ENCODE results near the gene SOX6.
"Not testable (repeated sequence)": the region's sequence is repeated elsewhere in the genome, so short reads cannot be mapped to it uniquely, and the experiment has no call there.

The SOX6 gene

GRCh38 chr11:16380941-16381568, 24.7 kb upstream of the SOX6 start:
- Histone ChIP-seq H3K9me3 (ENCODE audit: control insufficient read depth, insufficient read depth, low read length) (no peaks in the 10 kb centered on the region), H3K4me2 (ENCODE audit: low read length) (no peak overlapping the region), H3K36me3 (ENCODE audit: control insufficient read depth, low read length) (no peaks in the 10 kb centered on the region), H3K27ac (ENCODE audit: low read depth, low read length) (no peak overlapping the region), H3K79me2 (ENCODE audit: control insufficient read depth, low read length) (no peaks in the 10 kb centered on the region), H3K27me3 (ENCODE audit: control insufficient read depth, low read length) (no peaks in the 10 kb centered on the region), H3F3A (ENCODE audit: control insufficient read depth, insufficient read depth) (no peaks in the 10 kb centered on the region), H3K4me3 (ENCODE audit: low read length) (no peak overlapping the region), H3K9me2 (replicated peaks; ENCODE audit: control insufficient read depth, low read length) (no peaks in the 10 kb centered on the region), H3K4me1 (ENCODE audit: control insufficient read depth, low read length) (no peaks in the 10 kb centered on the region), H4K20me1 (ENCODE audit: control insufficient read depth, insufficient read depth, low read depth, low read length) (no peaks in the 10 kb centered on the region)
- no peak for TF ChIP-seq CTCF (IDR thresholded peaks at IDR 0.05; ENCODE audit: low read depth, low read length, poor library complexity, severe bottlenecking)
- no peak for TF ChIP-seq EZH2phosphoT487 (IDR thresholded peaks at IDR 0.05; ENCODE audit: borderline replicate concordance, low read length)

- Histone ChIP-seq H3K79me2 (ENCODE audit: control insufficient read depth, low read length) (no peaks in the 10 kb centered on the region), H3K27ac (ENCODE audit: low read depth, low read length) (no peak overlapping the region), H3K4me2 (ENCODE audit: low read length) (no peak overlapping the region), H3K4me3 (ENCODE audit: low read length) (no peak overlapping the region), H3K4me1 (ENCODE audit: control insufficient read depth, low read length) (no peaks in the 10 kb centered on the region), H3F3A (ENCODE audit: control insufficient read depth, insufficient read depth) (no peaks in the 10 kb centered on the region), H4K20me1 (ENCODE audit: control insufficient read depth, insufficient read depth, low read depth, low read length) (no peaks in the 10 kb centered on the region), H3K27me3 (ENCODE audit: control insufficient read depth, low read length) (no peaks in the 10 kb centered on the region), H3K9me2 (replicated peaks; ENCODE audit: control insufficient read depth, low read length) (no peaks in the 10 kb centered on the region), H3K9me3 (ENCODE audit: control insufficient read depth, insufficient read depth, low read length) (no peaks in the 10 kb centered on the region), H3K36me3 (ENCODE audit: control insufficient read depth, low read length) (no peaks in the 10 kb centered on the region)
- no peak for TF ChIP-seq EZH2phosphoT487 (IDR thresholded peaks at IDR 0.05; ENCODE audit: borderline replicate concordance, low read length)
- TF ChIP-seq CTCF (IDR thresholded peaks at IDR 0.05; ENCODE audit: low read depth, low read length, poor library complexity, severe bottlenecking), result no peak
These were observed 22.6 kb upstream of the SOX6 start for GRCh38 chr11:16378906-16379305.

GRCh38 chr11:16377746-16378145, 21.4 kb upstream of the SOX6 start:
- Histone ChIP-seq H3K9me2 (replicated peaks; ENCODE audit: control insufficient read depth, low read length) (no peaks in the 10 kb centered on the region), H4K20me1 (ENCODE audit: control insufficient read depth, insufficient read depth, low read depth, low read length) (no peaks in the 10 kb centered on the region), H3K27ac (ENCODE audit: low read depth, low read length) (no peak overlapping the region), H3K36me3 (ENCODE audit: control insufficient read depth, low read length) (no peaks in the 10 kb centered on the region), H3K9me3 (ENCODE audit: control insufficient read depth, insufficient read depth, low read length) (no peaks in the 10 kb centered on the region), H3K4me2 (ENCODE audit: low read length) (no peak overlapping the region), H3K4me1 (ENCODE audit: control insufficient read depth, low read length) (no peaks in the 10 kb centered on the region), H3K4me3 (ENCODE audit: low read length) (no peak overlapping the region), H3K27me3 (ENCODE audit: control insufficient read depth, low read length) (no peaks in the 10 kb centered on the region), H3K79me2 (ENCODE audit: control insufficient read depth, low read length) (no peaks in the 10 kb centered on the region), H3F3A (ENCODE audit: control insufficient read depth, insufficient read depth) (no peaks in the 10 kb centered on the region)
- TF ChIP-seq EZH2phosphoT487 (IDR thresholded peaks at IDR 0.05; ENCODE audit: borderline replicate concordance, low read length) (no peak), CTCF (IDR thresholded peaks at IDR 0.05; ENCODE audit: low read depth, low read length, poor library complexity, severe bottlenecking) (no peak)

GRCh38 chr11:16375664-16376063, 19.3 kb upstream of the SOX6 start:
- H3K27ac ChIP-seq (ENCODE audit: low read depth, low read length); H3K79me2 ChIP-seq (ENCODE audit: control insufficient read depth, low read length); H3K36me3 ChIP-seq (ENCODE audit: control insufficient read depth, low read length); H3F3A ChIP-seq (ENCODE audit: control insufficient read depth, insufficient read depth); H3K9me3 ChIP-seq (ENCODE audit: control insufficient read depth, insufficient read depth, low read length); H3K9me2 ChIP-seq (replicated peaks; ENCODE audit: control insufficient read depth, low read length); H3K4me2 ChIP-seq (ENCODE audit: low read length); H3K4me3 ChIP-seq (ENCODE audit: low read length); H3K27me3 ChIP-seq (ENCODE audit: control insufficient read depth, low read length); H3K4me1 ChIP-seq (ENCODE audit: control insufficient read depth, low read length); H4K20me1 ChIP-seq (ENCODE audit: control insufficient read depth, insufficient read depth, low read depth, low read length): not testable (repeated sequence)
